ENCODE results near the gene PARP8.

Gene PARP8

GRCh38 chr5:50874306-50875001 lies 208.0 kb downstream of the PARP8 start:
- TF ChIP-seq CTCF (IDR thresholded peaks at IDR 0.05; ENCODE audit: extremely low read depth, insufficient read depth, missing control alignments) = no peak
- in situ Hi-C loops (cut with MboI; ENCODE audit: low pct_unique_long_range_greater_than_20kb, low sequenced_read_pairs, unreplicated experiment) = no loop called here
- no peak for DNase-seq (ENCODE audit: low spot score)

- in situ Hi-C loops (cut with MboI; ENCODE audit: low pct_unique_long_range_greater_than_20kb, low sequenced_read_pairs, unreplicated experiment) = no loop called here
- TF ChIP-seq CTCF (IDR thresholded peaks at IDR 0.05; ENCODE audit: extremely low read depth, insufficient read depth, missing control alignments) = no peak
- no peak for DNase-seq (ENCODE audit: low spot score)
Observed at GRCh38 chr5:50875002-50875344, 208.5 kb downstream of the PARP8 start.

GRCh38 chr5:50878470-50878869 lies 212.0 kb downstream of the PARP8 start:
- no peak for TF ChIP-seq CTCF (IDR thresholded peaks at IDR 0.05; ENCODE audit: extremely low read depth, insufficient read depth, missing control alignments)
- no peak for DNase-seq (ENCODE audit: low spot score)
- in situ Hi-C loops (cut with MboI; ENCODE audit: low pct_unique_long_range_greater_than_20kb, low sequenced_read_pairs, unreplicated experiment) = no loop called here

- in situ Hi-C loops (cut with MboI; ENCODE audit: low pct_unique_long_range_greater_than_20kb, low sequenced_read_pairs, unreplicated experiment) = no loop called here
- DNase-seq (ENCODE audit: low spot score) = no peak
- TF ChIP-seq CTCF (IDR thresholded peaks at IDR 0.05; ENCODE audit: extremely low read depth, insufficient read depth, missing control alignments) = no peak
Observed at GRCh38 chr5:50881407-50881806, 215.0 kb downstream of the PARP8 start.

GRCh38 chr5:50886657-50887345 lies 220.4 kb downstream of the PARP8 start:
- DNase-seq (ENCODE audit: low spot score) = no peak
- no peak for TF ChIP-seq CTCF (IDR thresholded peaks at IDR 0.05; ENCODE audit: extremely low read depth, insufficient read depth, missing control alignments)
- in situ Hi-C loops (cut with MboI; ENCODE audit: low pct_unique_long_range_greater_than_20kb, low sequenced_read_pairs, unreplicated experiment) = no loop called here

- TF ChIP-seq CTCF (IDR thresholded peaks at IDR 0.05; ENCODE audit: extremely low read depth, insufficient read depth, missing control alignments) = no peak
- in situ Hi-C loops (cut with MboI; ENCODE audit: low pct_unique_long_range_greater_than_20kb, low sequenced_read_pairs, unreplicated experiment) = no loop called here
- no peak for DNase-seq (ENCODE audit: low spot score)
Observed at GRCh38 chr5:50887889-50888633, 221.6 kb downstream of the PARP8 start.

All from GM13977 (cell line).